IPS DF 4.7 (cell line): ENCODE data around the gene KRT81.
"Not testable (repeated sequence)": the region's sequence is repeated elsewhere in the genome, so short reads cannot be mapped to it uniquely, and the experiment has no call there.

Experiments
- DNase-seq: peaks from one replicate; pipeline ENCODE4 v3.0.0-alpha.2; 2013; ENCODE audit warnings: low spot score; ENCODE audit errors: extremely low read depth

KRT81 gene

DNA sequence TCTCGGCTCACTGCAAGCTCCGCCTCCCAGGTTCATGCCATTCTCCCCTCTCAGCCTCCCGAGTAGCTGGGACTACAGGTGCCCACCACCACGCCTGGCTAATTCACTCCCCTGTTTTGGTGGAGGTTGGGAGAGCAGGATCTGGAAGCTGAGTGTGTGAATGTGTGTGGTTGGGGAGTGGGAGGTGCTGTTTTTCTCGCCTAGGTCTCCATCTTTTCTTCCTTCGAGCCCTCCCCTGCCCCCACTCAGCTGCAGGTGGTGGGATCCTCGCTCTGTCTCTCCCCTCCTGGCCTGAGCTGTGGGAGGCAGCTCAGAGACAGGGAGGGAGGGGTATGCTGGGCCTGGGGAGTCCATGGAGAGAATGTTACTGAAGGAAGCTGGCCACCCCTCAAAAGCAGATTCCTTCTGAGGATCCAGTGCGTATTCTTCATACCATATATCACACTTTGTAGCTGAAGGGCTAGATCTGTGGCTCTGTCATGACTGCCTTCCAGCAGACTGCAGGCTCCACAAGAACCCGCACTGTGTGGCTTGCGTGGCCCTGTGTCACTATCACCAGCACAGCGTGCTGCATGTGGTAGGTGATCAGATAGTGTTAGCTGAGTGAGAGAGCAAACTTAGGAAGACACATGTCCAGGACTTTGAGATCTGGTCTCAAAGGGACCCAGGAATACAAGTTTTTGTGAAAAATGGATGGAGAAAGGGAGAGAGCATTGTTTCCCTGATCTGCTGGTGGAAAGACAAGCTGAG, 27.1 kb upstream of the KRT81 start:
- DNase-seq: no peak

DNA sequence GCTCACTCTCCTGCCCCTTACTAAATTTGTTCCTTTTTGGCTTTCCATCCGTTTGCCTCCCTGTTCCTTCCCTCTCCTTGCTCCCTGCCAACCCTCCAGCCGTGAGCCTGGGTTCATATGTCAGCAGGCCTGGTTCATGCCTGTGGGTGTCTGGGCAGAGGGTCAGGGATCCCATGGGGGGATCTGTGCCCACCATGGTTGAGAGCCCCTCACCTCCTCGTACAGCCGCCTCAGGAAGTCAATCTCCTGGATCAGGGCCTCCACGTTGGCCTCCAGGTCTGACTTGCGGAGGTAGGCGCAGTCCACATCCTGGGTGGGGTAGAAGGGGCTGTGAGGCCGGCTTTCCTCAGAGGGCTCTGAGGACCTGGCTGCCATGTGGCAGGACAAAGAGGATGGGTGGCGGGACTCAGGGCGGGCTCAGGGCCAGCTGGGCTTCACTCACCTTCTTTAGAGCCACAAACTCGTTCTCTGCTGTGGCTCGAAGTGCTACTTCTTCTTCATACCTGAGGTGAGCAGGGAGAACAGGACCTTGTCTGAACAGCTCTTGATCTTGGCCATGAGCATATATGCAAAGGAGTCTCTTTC, 26.2 kb upstream of the KRT81 start:
- DNase-seq: no peak

GRCh38 chr12:52316701-52317100, 25.4 kb upstream of the KRT81 start:
- DNase-seq: no peak

GRCh38 chr12:52316290-52316689, 25.0 kb upstream of the KRT81 start:
- no peak for DNase-seq

DNA sequence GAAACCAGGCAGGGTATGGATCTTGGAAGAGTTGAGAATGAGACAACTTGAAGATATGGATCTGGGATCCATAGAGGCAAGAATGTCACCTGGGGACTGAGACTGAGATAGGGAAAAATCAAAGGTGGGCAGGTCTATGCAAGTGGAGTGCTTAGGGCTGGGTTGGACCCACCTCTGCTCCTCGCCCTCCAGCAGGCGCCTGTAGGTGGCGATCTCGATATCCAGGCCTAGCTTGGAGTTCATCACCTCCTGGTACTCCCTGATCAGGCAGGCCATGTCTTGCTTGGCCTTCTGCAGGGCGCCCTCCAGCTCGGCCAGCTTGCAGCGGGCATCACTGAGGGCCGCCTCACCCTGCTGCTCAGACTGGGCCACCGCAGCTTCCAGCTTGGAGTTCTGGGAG, 24.4 kb upstream of the KRT81 start:
- DNase-seq: not testable (repeated sequence)

- DNase-seq: no peak
These were observed 23.2 kb upstream of the KRT81 start for GRCh38 chr12:52314511-52314910.

- DNase-seq: no peak
These were observed 22.6 kb upstream of the KRT81 start for GRCh38 chr12:52313926-52314325.

- DNase-seq: no peak
These were observed 22.1 kb upstream of the KRT81 start for GRCh38 chr12:52313461-52313860.

GRCh38 chr12:52312086-52312485, 20.8 kb upstream of the KRT81 start:
- DNase-seq: no peak

DNA sequence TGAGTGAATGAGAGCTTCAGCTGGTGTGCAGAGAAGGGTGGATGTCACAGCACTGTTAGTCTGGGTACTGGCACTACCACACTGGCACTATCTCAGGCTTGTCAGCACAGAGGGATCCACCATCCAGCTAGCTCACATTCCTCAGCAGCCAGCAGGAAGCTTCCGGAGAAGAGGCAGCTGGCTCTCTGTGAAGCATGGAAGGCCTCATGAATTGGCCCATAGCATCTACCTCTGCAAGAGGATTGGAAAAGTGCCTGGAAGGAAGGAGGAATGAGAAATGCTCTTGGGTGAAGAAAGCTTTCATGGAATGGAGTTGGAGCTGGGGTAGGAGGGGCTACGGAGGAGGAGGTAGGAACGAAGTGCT, 19.9 kb upstream of the KRT81 start:
- DNase-seq: no peak

DNA sequence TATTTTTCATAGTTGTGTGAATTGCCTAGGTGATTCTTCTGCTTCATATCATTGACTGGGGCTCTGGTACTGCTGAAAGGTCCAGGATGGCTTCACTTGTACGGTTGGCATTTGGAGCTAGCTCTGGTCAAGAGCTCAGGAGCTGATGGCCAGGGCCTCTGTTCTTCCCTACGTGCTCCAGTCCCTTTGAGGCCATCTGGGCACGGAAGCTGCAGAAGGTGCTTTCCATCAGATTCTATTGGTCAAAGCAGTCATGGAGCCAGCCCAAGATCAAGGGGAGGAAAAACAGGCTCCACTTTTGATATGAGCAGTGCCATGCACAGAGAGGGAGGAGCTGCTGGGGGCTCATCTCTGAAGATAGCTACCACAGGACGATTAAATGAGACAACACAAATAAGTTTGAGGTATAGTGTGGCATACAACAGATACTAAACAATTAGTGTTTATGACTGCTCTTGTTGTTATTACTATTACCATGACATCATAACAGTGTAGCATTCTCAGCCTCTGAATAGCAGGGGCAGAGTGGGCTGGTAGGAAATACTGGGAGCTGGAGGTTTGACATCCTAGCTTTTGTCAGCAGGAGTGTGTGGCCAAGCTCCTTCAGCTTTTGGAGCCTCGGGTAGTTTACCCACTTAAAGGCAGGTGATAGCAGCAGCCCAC, 19.4 kb upstream of the KRT81 start:
- DNase-seq: no peak

GRCh38 chr12:52308806-52309425, 17.6 kb upstream of the KRT81 start:
- DNase-seq: no peak

GRCh38 chr12:52307836-52308805, 16.8 kb upstream of the KRT81 start:
- DNase-seq: no peak

DNA sequence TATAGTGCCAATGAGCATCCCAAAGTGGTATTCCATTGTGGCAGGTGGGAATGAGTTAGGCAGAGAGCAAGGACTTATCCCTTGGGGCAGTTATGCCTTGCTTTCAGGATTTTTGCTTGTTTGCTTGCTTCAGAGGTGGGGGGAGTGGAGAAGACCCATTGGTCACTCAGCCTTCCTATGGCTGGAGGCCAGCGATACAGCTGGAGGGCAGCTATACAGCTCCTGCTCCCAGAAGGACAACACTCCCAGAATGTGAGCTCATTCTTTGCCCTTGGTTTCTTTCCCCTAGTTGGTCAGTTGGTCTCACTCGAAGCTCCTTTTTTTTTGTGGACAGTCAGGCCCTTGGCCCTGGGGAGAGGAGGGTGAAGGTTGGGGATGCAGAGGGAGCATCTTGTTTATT, 15.4 kb upstream of the KRT81 start:
- no peak for DNase-seq

DNA sequence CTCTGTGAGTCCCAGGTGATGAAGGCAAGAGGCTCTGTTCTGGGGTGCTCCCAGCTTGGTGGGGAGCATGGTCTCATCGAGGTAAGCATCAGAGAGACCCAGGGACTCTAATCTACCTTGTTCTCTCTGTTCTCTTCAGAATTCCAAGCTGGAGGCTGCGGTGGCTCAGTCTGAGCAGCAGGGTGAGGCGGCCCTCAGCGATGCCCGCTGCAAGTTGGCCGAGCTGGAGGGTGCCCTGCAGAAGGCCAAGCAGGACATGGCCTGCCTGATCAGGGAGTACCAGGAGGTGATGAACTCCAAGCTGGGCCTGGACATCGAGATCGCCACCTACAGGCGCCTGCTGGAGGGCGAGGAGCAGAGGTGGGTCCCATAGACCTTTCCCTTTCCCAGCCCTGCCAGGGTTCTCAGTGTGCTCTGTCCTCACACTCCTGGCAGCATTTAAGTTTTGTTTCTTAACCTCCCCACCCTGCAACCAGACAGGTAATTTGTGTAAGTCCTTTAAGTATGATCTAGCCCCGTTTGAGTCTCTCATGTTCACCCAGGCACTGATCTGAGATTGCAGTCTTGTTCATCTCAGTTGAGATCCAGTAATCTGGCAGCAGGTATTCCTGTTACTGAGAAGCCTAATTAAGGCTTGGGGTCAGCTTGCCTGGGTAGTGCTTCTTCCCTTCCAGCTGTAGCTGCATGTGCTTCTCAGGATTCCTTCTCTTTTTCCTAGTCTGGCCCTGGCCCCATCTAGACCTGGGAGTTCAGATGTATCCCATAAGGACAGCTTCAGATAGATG, 14.8 kb upstream of the KRT81 start:
- DNase-seq: no peak

DNA sequence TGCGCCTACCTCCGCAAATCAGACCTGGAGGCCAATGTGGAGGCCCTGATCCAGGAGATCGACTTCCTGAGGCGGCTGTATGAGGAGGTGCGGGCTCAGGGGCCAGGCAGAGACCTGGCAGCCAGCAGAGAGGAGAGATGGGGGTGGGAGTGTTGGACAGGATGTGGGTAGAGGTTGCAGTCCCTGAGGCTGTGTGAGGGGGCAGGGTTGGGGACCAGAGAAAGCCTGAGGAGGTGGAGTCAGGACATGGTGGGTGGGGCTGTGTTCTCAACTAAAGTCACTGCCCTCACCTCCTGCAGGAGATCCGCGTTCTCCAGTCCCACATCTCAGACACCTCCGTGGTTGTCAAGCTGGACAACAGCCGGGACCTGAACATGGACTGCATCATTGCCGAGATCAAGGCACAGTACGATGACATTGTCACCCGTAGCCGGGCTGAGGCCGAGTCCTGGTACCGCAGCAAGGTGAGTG, 13.6 kb upstream of the KRT81 start:
- DNase-seq: not testable (repeated sequence)

GRCh38 chr12:52302242-52302914, 11.0 kb upstream of the KRT81 start:
- not testable (repeated sequence) for DNase-seq

DNA sequence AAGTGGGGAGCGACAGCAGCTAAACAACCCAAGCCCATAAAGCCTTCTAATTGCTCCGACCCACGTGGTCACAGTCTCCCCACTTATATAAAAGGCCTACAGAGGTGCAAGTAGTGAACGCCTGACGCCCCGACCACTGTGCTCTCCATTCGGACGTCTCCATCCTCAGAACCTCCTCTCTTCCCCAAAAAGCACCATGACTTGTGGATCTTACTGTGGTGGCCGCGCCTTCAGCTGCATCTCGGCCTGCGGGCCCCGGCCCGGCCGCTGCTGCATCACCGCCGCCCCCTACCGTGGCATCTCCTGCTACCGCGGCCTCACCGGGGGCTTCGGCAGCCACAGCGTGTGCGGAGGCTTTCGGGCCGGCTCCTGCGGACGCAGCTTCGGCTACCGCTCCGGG, 10.4 kb upstream of the KRT81 start:
- not testable (repeated sequence) for DNase-seq

DNA sequence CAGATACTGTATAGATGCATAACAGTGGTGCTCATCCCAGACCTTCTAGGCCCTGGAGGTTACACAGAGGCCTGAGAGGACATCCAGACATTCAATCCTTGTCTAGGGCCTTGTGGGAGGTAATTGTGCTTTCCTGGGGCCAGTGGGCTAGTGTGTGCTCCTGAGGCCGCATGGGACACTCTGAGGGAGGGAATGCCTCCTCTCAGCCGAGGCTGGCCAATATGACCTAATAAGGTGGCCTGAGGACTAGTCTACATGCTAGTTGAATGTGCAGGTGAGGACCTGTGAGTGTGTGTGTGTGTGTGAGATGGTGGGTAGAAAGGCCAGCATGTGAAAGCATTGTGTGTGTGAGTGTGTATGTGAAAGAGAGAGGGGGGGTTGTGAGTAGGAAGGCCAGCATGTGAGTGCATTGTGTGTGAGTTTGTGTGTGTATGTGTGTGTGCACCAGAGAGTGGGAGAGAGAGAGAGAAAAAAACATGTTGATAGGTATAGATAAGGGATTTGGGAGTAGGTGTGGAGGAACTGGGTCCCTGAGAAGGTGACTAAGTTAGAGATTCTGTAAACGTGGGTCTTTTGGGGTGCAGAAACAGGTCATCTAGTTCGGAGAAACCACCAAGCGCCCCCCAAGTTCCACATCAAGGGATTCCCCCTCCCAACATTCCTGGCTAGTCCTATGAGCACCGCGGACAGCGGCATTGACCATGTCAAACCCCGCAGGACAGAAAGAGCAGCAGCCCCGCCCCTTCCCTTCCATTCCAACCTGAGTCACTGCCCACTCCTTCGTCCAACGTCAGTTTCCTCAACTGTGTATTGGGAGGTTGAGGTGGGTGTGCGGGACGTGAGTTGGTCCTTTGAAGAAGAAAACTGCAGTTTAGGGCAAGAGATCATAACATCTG, 9.7 kb upstream of the KRT81 start:
- DNase-seq: no peak
